T1000 (cell line): ENCODE results near the gene PPID.
A peak's percentile ranks its signal among the peaks of the same experiment; 100 is the strongest.
"Not testable (repeated sequence)": the region's sequence is repeated elsewhere in the genome, so short reads cannot be mapped to it uniquely, and the experiment has no call there.

Experiments
- DNase-seq: peaks from one replicate; lab custom pipeline; 2025; ENCODE audit warnings: mixed read lengths; lab: John Stamatoyannopoulos, UW

PPID gene

GRCh38 chr4:158729716-158730559, 6.7 kb upstream of the PPID start:
- DNase-seq = no peak

- no peak for DNase-seq
Observed at GRCh38 chr4:158728236-158728635, 5.0 kb upstream of the PPID start.

- DNase-seq = no peak
Observed at GRCh38 chr4:158726633-158727032, 3.4 kb upstream of the PPID start.

GRCh38 chr4:158724637-158725036, 1.4 kb upstream of the PPID start:
- no peak for DNase-seq

- DNase-seq = no peak
Observed at GRCh38 chr4:158722291-158722916, 792 bp downstream of the PPID start.

- DNase-seq = no peak
Observed at GRCh38 chr4:158721680-158722079, 1.5 kb downstream of the PPID start.

- DNase-seq = no peak
Observed at GRCh38 chr4:158715802-158716201, 7.4 kb downstream of the PPID start.

GRCh38 chr4:158714937-158715336, 8.3 kb downstream of the PPID start:
- DNase-seq = no peak

GRCh38 chr4:158712622-158713021, 10.6 kb downstream of the PPID start:
- DNase-seq = not testable (repeated sequence)

GRCh38 chr4:158710814-158711213, 12.4 kb downstream of the PPID start:
- DNase-seq = no peak

- DNase-seq = no peak
Observed at GRCh38 chr4:158704274-158704673, 18.9 kb downstream of the PPID start.

GRCh38 chr4:158688813-158689212, 34.4 kb downstream of the PPID start:
- no peak for DNase-seq

GRCh38 chr4:158682066-158682465, 41.1 kb downstream of the PPID start:
- no peak for DNase-seq

- DNase-seq = no peak
Observed at GRCh38 chr4:158681629-158682028, 41.6 kb downstream of the PPID start.

GRCh38 chr4:158678767-158679166, 44.4 kb downstream of the PPID start:
- DNase-seq = no peak

- no peak for DNase-seq
Observed at GRCh38 chr4:158676076-158676475, 47.1 kb downstream of the PPID start.

- DNase-seq = no peak
Observed at GRCh38 chr4:158673633-158674032, 49.6 kb downstream of the PPID start.

- DNase-seq = peak; percentile 93
Observed at GRCh38 chr4:158671915-158672806, 51.0 kb downstream of the PPID start, which contains the start of gene ETFDH. TSS of gene ETFDH (plus strand) at chr4:158672296. CDS start at chr4:158672457, 161 bp downstream.

GRCh38 chr4:158671665-158671914, 51.6 kb downstream of the PPID start, which contains the start of gene C4orf46:
TSS of gene C4orf46 (minus strand) at chr4:158671887. CDS start at chr4:158671801, 86 bp downstream.
- no peak for DNase-seq

- DNase-seq = peak; percentile 1
Observed at GRCh38 chr4:158670975-158671664, 52.1 kb downstream of the PPID start.

- no peak for DNase-seq
Observed at GRCh38 chr4:158669310-158669709, 53.9 kb downstream of the PPID start.

- DNase-seq = no peak
Observed at GRCh38 chr4:158667651-158668198, 55.5 kb downstream of the PPID start.
